Measurements from ENCODE around the gene REXO1. TPM values are rescaled to one million over a fixed set of nuclear protein-coding genes. Genes with fewer than 3 reads are reported as not detected.

Gene REXO1
- total and polyA plus RNA-seq, 2 of the 13 experiments (the other 11 are each of a cell fraction or from before 2014, with no cell fraction given) = 5.0 to 11.2 TPM

DNA sequence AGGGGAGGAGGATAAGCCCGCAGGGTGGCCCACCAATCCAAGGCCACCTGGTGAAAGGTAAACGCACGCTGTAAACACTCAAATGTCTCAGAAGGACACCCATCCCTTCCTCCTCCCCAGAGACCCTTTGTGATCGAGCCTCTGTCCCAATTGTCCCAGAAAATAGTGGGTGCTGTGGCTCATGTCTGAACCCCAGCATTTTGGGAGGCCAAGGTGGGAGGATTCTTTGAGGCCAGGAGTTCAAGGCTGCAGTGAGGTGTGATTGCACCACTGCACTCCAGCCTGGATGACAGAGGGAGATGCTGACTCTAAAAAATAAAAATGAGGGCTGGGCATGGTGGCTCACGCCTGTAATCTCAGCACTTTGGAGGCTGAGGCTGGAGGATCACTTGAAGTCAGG is 40.1 kb upstream of the REXO1 start:
- ATAC-seq (no peak; the same call in 2 of the 3 replicates), DNase-seq (ENCODE audit: low spot score) (no peak), FAIRE-seq (no peak)
- intact Hi-C loops (cut with micrococcal nuclease; ENCODE audit: unreplicated experiment) = no loop called here
- in situ Hi-C loops (cut with HindIII; ENCODE audit: extremely low pct_ligation_motif_present, low pct_unique_long_range_greater_than_20kb) = no loop called here
- 14% methylated on average over 5 of the region's 5 CpGs for WGBS (ENCODE audit: low lambda C conversion rate)
- BruUV-seq (replicated peaks) = no TSS peak
- Histone ChIP-seq H3K4me3 (replicated peaks in 1 of 3; ENCODE audit: insufficient read depth in 1 of 3, low read depth in 2 of 3, low read length in 3 of 3) (peak overlapping the region in 1 of 3 experiments; percentile 51; a peak in 1 of 6 replicates), H3K79me2 (ENCODE audit: insufficient read depth, low read length) (peaks cover 17% of the 10 kb centered on the region), H3K4me2 (ENCODE audit: low read depth, low read length) (peak overlapping the region; percentile 62), H3K9me3 (ENCODE audit: low read length) (no peaks in the 10 kb centered on the region), H3K4me1 (ENCODE audit: insufficient read depth, low read length) (peaks cover 45% of the 10 kb centered on the region), H3K9ac (ENCODE audit: insufficient read depth, low read depth, low read length) (peak overlapping the region; percentile 44; the same call in 1 of the 2 replicates), H3K27me3 (ENCODE audit: control insufficient read depth in 1 of 2, insufficient read depth in 2 of 2, low read length in 2 of 2) (no peaks in the 10 kb centered on the region), H2AFZ (ENCODE audit: low read length) (peak overlapping the region; percentile 46), H4K20me1 (ENCODE audit: insufficient read depth, low read length) (peaks cover 12% of the 10 kb centered on the region), H3K27ac (ENCODE audit: extremely low read length, insufficient read depth, low read length) (no peak overlapping the region), H3K36me3 (replicated peaks in 1 of 2; ENCODE audit: control insufficient read depth in 1 of 2, insufficient read depth in 2 of 2, low read length in 2 of 2) (no peaks in the 10 kb centered on the region)
- CTCF ChIA-PET (ENCODE audit: low intra/inter-chr PET ratio, low total read pairs) = no interaction called here
- POLR2A ChIA-PET = interaction anchor here (1.2 kb wide), 1 partner anchor 13 kb away, joined by 4 read pairs; no protein-coding TSS in a partner anchor
- TF ChIP-seq GATAD2A (CRISPR knock-in tag; IDR thresholded peaks at IDR 0.05) (0 out of 2 replicates have a peak, but pooled peaks have one; percentile 3), RARA (CRISPR knock-in tag; IDR thresholded peaks at IDR 0.05) (0 out of 2 replicates have a peak, but pooled peaks have one; percentile 30), HOXD1 (CRISPR knock-in tag; IDR thresholded peaks at IDR 0.05) (no peak), CEBPB (IDR thresholded peaks at IDR 0.05; ENCODE audit: borderline replicate concordance, low read depth, low read length) (peak; percentile 22; the same call in 1 of the 2 replicates), CEBPG (CRISPR knock-in tag; IDR thresholded peaks at IDR 0.05) (0 out of 2 replicates have a peak, but pooled peaks have one; percentile 10), ARHGAP35 (CRISPR knock-in tag; IDR thresholded peaks at IDR 0.05; ENCODE audit: borderline replicate concordance) (no peak)
- TF ChIP-seq, protein P1, sequence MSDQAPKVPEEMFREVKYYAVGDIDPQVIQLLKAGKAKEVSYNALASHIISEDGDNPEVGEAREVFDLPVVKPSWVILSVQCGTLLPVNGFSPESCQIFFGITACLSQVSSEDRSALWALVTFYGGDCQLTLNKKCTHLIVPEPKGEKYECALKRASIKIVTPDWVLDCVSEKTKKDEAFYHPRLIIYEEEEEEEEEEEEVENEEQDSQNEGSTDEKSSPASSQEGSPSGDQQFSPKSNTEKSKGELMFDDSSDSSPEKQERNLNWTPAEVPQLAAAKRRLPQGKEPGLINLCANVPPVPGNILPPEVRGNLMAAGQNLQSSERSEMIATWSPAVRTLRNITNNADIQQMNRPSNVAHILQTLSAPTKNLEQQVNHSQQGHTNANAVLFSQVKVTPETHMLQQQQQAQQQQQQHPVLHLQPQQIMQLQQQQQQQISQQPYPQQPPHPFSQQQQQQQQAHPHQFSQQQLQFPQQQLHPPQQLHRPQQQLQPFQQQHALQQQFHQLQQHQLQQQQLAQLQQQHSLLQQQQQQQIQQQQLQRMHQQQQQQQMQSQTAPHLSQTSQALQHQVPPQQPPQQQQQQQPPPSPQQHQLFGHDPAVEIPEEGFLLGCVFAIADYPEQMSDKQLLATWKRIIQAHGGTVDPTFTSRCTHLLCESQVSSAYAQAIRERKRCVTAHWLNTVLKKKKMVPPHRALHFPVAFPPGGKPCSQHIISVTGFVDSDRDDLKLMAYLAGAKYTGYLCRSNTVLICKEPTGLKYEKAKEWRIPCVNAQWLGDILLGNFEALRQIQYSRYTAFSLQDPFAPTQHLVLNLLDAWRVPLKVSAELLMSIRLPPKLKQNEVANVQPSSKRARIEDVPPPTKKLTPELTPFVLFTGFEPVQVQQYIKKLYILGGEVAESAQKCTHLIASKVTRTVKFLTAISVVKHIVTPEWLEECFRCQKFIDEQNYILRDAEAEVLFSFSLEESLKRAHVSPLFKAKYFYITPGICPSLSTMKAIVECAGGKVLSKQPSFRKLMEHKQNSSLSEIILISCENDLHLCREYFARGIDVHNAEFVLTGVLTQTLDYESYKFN (CRISPR knock-in tag; conservative IDR thresholded peaks at IDR 0.05) = peak; percentile 33; the same call in 1 of the 2 replicates
- TF ChIP-seq, protein P2, sequence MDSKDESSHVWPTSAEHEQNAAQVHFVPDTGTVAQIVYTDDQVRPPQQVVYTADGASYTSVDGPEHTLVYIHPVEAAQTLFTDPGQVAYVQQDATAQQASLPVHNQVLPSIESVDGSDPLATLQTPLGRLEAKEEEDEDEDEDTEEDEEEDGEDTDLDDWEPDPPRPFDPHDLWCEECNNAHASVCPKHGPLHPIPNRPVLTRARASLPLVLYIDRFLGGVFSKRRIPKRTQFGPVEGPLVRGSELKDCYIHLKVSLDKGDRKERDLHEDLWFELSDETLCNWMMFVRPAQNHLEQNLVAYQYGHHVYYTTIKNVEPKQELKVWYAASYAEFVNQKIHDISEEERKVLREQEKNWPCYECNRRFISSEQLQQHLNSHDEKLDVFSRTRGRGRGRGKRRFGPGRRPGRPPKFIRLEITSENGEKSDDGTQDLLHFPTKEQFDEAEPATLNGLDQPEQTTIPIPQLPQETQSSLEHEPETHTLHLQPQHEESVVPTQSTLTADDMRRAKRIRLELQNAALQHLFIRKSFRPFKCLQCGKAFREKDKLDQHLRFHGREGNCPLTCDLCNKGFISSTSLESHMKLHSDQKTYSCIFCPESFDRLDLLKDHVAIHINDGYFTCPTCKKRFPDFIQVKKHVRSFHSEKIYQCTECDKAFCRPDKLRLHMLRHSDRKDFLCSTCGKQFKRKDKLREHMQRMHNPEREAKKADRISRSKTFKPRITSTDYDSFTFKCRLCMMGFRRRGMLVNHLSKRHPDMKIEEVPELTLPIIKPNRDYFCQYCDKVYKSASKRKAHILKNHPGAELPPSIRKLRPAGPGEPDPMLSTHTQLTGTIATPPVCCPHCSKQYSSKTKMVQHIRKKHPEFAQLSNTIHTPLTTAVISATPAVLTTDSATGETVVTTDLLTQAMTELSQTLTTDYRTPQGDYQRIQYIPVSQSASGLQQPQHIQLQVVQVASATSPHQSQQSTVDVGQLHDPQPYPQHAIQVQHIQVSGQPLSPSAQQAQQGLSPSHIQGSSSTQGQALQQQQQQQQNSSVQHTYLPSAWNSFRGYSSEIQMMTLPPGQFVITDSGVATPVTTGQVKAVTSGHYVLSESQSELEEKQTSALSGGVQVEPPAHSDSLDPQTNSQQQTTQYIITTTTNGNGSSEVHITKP (CRISPR knock-in tag; IDR thresholded peaks at IDR 0.05; ENCODE audit: low read depth) = no peak
- TF ChIP-seq, protein P3, sequence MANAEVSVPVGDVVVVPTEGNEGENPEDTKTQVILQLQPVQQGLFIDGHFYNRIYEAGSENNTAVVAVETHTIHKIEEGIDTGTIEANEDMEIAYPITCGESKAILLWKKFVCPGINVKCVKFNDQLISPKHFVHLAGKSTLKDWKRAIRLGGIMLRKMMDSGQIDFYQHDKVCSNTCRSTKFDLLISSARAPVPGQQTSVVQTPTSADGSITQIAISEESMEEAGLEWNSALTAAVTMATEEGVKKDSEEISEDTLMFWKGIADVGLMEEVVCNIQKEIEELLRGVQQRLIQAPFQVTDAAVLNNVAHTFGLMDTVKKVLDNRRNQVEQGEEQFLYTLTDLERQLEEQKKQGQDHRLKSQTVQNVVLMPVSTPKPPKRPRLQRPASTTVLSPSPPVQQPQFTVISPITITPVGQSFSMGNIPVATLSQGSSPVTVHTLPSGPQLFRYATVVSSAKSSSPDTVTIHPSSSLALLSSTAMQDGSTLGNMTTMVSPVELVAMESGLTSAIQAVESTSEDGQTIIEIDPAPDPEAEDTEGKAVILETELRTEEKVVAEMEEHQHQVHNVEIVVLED (CRISPR knock-in tag; IDR thresholded peaks at IDR 0.05; ENCODE audit: borderline replicate concordance) = peak; percentile 23; the same call in 1 of the 2 replicates
- TF ChIP-seq, protein P4, sequence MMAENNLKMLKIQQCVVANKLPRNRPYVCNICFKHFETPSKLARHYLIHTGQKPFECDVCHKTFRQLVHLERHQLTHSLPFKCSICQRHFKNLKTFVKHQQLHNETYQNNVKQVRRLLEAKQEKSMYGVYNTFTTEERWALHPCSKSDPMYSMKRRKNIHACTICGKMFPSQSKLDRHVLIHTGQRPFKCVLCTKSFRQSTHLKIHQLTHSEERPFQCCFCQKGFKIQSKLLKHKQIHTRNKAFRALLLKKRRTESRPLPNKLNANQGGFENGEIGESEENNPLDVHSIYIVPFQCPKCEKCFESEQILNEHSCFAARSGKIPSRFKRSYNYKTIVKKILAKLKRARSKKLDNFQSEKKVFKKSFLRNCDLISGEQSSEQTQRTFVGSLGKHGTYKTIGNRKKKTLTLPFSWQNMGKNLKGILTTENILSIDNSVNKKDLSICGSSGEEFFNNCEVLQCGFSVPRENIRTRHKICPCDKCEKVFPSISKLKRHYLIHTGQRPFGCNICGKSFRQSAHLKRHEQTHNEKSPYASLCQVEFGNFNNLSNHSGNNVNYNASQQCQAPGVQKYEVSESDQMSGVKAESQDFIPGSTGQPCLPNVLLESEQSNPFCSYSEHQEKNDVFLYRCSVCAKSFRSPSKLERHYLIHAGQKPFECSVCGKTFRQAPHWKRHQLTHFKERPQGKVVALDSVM (CRISPR knock-in tag; IDR thresholded peaks at IDR 0.05) = peak; percentile 94

All from HepG2 (cell line).